HG02610 (cell line): Measurements from ENCODE around the gene LTN1.

Experiments
- ATAC-seq: cut with Tn5 transposase; IDR thresholded peaks from one replicate; pipeline ENCODE4 v1.9.1; 2021; ENCODE audit warnings: mild to moderate bottlenecking, moderate library complexity; ENCODE audit not compliant: unreplicated experiment

The LTN1 gene

DNA sequence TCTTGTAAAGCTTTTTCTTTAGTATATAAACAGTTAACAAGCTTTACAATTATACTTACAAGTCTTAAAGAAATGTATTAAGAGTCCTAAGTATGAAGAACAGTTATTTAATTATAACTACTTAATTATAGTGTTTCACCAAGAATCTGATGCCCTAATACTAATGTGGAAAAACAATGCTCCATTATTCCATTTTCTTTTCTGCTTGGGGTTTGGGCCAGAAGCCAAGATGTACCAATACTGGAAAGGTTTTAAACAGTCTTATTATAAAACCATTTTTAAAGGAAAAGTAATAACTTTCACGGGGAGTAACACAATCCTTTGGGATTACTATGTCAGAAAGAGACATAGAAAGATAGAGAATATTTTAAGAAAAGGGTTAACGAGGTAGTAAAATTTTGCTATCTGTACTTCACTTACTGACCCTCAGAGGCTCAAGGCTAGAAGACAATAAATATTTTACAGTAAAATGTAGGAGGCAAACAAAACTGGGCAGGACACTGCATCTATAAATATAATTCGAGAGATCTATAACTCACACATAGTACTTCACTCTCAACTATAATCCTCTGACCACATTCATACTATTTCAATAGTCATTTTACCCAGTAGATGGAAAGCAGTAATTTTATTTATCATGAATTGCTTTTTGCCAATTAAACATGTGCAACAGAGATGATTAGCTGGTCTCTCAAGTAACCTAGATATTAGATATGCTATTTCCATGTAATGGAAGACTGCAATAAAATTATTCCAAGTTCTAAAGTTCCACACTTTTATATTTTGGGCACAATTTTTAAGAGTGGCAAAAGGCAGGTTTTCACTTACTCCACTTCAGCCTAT is 63.9 kb downstream of the LTN1 start:
- no peak for ATAC-seq

DNA sequence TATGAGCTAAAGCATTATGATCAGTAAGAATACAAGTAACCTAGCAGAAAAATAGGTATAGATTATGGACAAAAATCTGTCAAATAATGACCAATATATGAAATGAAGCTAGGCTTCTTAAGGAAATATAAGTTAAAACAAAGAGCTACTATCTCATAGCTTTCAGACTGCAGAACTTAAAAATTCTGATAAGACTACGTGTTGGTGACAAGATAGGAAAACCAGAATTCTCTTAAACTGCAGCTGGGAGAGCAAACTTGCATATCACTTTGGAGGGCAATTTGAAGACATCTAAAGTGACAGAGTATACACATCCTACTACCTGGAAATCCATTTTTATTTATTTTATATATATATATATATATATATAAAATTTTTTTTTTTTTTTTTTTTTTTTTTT is 65.5 kb downstream of the LTN1 start:
- no peak for ATAC-seq

DNA sequence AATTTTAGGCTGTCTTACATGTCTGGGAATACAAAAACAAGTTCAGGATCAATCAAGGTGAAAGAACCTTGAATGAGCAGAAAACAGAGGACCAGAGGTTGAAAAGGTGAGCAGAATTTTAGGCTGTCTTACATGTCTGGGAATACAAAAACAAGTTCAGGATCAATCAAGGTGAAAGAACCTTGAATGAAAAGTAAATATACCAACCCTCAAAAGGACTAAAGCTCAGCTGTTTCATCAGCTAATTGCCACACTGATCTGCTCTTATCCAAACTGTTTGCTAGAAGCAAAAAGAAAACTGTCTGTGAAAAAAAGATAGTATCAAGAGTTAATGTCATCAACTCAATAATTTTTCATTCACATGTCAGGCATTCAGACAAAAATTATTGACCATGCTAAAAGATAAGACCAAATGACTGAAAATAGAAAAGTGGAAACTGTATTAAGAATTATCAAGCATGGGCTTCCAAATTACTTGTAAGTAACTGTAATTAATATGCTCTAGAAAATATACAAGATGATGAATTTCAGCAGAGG is 69.2 kb downstream of the LTN1 start:
- ATAC-seq: no peak

DNA sequence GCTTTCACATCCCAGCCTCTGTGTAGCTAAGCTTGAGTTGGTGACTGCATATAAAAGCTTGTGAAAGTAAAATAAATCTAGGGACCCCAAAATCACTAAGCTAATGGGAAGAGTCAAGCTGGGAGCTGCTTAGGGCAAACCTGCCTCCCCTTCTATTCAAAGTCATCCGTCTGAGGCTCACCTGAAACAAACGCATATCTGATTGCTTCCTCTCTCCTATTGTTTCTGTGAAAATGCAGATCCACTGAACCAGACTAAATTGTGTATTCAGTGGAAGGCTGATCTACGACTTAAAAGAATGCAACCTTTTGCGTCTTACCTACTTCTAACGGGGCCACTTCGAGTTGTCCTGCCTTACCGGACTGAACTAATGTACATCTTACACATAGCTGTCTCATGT is 70.3 kb downstream of the LTN1 start:
- ATAC-seq: no peak

DNA sequence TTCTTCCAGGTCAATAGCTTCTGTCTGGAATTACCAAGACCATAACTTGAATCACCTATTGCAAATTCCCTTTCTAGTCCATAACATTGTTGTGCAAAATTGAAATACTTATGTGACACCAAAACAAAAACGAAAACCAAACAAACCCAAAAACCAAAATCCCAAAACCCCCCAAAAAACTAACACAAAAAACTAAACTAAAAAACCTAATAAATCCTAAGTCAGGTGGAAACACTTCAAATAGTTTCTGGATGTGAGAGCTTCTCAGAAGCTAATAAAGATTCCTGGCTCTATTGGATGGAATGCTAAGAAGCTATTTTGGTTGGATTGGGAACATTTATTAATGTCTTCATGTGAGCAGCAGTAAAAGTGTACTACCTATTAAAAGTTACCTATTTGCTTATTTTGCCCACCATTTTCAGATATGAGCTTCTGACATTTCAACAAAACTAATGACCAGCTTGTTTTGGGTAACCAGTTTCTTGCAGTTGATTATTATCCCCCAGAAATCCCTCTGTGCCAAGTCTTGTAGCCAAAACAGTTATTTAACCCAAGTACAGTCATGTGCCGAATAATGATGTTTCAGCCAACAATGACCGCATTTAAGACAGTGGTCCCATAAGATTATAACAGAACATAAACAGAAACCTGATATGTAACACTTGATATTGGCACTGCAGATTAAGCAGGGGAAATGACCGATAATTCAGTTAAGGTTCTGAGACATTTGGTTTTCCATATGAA is 76.4 kb downstream of the LTN1 start:
- ATAC-seq: no peak

DNA sequence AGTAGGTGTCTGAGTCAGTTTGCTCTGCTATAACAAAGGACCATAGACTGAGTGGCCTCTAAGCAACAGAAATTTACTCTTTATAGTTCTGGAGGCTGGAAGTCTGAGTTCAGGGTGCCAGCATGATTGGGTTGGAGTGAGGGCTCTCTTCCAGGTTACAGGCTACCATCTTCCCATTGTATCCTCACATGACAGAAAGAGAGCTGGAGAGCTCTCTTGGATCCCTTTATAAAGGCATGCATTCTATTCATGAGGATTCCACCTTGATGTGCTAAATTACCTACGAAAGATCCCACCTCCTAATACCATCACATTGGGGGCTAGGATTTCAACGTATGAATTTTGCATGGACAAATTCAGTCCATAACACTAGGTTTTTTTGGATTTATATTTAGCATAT is 79.6 kb downstream of the LTN1 start:
- ATAC-seq: no peak

DNA sequence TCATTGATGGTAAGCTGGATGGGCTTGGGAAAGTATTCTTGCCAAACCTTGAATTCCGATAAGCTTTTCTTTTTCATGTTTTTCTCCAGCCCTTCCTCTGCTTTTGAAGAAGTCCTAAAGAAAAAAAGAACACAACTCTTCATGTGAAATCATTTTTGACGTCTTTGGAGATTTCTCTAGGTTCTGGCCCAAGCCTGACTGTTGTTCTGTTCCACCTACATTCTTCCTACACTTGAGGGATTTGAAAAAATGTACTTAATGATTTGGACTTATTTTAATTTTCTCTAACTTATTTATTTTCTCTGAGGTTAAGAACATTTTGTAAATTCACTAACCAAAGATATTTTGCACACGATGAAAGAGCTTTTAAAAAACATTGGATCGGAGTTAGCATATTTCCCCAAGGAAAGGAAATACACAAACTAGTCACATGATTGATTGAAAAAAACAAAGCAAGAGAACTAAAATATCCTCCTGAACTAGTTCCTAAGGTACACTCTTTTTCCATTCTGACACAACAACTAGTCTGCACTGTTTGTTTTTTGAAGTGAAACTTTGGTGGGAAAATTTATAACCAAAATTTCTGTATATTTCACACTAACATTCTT is 82.3 kb downstream of the LTN1 start:
- no peak for ATAC-seq

DNA sequence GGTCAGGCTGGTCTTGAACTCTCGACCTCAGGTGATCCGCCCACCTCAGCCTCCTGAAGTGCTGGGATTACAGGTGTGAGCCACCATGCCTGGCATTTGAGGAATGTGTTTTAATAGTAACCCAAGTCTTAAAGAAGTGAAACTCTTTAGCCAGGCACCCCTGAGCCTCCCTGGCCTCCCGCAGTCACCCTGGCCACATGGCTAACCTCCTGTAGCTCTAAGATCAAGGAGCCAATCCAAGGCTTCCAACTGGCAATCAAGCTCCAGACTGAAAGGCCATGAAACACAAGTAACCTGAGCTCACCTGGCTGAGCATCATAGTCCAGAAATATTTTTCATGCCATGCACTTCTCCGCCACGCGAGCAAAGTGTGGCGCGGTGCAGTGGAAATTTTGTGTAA is 84.3 kb downstream of the LTN1 start:
- no peak for ATAC-seq

DNA sequence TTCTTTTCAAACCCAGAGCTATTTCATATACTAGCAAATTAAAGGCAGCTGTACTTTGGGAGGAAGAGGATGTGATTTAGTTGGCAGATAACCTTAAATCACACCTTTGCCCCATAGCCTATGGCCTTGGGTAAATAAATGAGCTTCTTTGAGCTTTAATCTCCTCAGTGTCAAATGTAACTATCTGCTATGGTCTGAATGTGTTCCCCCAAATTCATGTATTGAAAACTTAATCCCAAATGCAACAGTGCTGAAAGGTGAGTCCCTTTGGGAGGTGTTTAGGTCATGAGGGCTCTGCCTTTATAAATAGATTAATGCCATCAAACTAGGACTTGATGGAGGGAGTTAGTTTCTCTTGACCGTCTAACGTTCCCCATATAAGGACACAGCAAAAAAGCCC is 85.8 kb downstream of the LTN1 start:
- ATAC-seq: no peak

DNA sequence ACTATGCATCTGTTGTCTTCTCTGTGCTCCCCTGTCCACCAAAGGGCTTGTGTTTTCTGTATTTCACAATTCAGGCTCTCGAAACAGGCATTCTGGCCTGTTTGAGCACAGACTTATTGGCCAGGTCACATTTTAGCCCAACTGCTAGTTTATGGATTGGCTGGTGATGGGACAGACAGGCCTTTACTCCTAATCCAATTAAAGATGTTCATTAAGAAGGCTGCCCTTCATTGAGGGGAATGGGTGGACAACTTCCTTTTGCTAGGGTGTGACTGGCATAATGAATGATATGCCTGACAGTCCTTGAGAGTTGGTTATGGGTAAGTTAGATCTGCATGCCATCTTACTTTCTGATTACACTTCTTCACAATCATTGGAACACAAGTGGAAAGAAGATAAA is 86.4 kb downstream of the LTN1 start:
- no peak for ATAC-seq

DNA sequence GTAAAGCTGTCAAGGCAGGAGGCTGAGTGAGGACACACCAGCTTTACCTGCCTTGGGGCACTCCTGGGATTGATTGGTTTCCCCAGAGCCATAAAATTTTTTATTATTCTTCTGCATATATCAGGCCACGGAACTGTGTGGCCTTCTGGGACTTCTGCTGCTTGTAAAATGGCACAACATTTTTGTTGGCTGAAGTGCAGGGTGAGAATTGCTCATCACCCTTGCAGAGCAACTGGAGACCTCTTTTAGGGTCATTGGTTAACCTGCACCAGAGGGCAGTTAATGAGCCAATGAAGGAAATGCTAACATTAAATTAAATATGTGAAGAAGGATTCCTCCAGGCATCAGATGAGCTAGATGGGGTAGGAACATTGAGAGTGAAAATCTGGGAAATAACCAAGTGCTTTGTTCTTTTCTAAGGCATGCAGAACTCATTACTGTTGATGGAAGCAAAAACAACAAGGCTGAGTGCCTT is 87.7 kb downstream of the LTN1 start:
- ATAC-seq: no peak

DNA sequence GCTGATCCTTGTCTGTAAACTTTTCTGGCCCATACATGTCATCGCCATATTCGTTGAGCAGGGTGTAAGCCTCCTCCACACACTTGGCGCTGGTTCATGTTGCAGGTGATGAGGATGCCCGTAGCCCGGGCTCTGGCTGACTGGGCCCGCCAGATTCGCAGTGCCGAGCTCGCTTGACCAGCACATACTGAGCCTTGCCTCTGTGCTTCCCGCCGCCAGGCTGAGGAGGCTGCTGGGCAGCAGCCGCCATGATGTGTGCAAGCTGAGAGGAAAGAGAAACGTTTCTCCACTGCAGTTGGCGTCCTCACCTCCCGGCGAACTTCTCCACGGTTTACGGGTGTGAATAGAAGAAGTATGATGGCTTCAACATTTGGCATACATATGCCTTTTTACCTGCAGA is 89.2 kb downstream of the LTN1 start:
- no peak for ATAC-seq

DNA sequence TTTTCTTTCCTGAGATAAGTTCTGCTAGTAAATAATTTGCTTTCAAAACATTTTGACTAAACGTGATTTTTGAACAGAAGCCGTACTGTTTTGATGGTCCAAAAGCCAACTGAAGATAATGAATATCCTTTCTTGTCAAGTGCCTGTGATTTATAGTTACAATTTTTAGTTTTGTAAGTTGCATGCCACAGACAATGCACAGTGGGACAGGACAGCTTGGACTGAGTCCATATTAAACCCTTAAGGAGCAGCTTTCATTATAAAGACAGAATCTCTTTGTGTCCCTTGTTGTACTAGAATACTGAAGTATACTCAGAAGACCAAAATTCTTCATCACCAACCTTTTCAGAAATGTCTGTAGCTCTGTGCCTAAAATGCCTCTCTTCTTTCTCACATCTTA is 92.2 kb downstream of the LTN1 start:
- ATAC-seq: no peak

DNA sequence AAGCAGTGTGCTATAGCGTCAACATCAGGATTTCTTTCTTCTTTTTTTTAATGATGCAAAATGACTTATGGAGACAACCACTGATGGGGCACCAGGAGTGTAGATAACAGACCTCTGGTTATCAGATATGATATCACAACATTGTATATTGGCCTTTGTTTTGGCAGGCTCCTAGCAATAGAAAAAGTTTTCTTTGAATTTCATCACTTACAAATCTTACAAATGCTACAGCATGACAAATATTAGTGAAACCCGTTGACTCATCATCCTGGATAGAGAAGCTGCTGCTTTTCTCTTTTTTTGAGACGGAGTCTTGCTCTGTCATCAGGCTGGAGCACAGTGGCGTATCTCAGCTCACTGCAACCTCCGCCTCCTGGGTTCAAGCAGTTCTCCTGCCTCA is 92.9 kb downstream of the LTN1 start:
- ATAC-seq: no peak

DNA sequence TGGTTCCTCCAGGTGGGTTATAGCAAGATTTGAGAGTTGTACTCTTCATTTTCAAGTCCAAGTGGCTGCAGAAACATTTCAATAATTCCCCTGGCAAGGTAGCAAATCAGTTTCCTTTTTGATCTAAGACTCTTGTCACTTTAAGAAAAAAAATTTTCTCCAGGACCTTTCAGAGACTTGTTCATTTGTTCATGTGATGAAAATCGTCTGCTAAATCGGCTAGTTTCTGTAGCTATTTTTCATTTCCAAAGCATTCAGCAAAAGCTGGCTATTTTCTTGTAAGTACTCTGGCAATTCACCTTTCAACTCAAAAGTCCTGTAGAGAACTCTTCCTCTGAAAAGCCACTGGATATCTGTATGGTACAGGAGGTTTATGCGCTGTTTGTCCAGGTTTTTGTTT is 93.5 kb downstream of the LTN1 start:
- no peak for ATAC-seq

DNA sequence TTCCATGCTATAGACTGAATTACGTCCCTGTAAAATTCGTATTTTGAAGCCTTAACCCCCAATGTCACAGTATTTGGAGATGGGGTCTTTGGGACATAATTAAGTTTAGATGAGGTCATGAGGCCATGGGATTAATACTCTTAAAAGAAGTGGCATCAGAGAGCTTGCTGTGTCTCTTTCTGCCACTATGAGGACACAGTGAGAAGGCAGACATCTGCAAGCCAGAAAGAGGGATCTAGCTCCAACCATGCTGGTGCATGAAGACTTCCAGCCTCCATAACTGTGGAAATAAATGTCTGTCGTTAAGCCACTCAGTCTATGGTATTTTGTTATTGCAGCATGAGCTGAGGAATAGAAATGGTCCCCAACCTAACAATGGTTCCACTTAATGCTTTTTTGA is 99.0 kb downstream of the LTN1 start:
- no peak for ATAC-seq

DNA sequence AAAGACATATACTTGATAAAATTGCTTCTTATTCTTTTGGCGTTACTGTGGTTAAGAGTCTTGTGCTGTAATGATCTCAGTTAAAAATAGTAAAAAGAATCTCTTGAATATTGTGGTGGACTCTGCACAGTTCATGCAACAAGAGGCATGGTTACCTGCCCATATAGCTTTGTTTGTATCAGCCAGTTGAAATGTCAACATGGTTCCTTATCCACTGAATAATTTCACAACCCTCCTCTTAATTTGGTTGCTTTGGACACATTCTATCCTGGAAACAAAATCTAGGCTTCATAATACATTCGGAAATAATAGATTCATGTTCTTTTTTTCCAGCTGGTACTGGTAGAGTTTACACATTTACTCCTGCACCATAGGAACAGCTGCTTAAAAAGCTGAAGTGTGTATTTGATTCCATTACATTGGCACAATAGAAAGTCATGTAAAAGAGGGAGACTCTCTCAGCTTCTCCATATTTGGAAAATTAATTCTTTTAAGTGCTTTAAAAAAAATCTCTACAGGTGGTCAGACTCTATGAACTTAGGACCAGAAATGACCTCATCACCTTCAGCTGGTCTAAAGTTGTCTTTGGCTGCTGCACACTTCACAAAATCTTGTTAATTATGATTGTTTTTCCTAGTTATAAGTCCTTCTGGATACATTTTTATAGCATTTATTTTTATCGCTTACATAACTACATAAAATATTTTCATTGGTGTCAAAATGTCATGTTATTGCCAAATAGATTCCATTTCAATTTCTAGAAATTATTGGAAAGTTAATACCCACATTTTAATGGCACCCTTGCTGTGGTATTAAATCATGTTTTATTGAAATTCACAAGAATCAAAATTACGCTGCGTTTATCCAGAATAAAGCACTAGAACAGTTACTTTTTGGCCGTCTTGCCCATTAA is 100.2 kb downstream of the LTN1 start:
- ATAC-seq: no peak

DNA sequence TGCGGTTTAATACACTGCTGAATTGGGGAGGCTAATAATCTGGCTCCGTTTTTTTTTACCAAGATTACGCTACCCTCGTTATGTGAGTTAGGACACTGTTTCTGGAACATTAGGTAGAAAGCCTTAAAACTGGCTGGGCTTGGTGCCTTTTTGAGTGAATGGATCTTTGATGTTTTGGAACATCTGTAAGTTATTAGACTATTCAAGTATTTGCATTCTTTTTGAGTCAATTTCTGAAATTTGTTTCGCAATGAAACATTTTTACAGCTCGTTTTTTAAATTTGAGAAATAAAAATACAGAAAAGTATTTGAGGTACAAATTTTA is 106.9 kb downstream of the LTN1 start:
- ATAC-seq: no peak

DNA sequence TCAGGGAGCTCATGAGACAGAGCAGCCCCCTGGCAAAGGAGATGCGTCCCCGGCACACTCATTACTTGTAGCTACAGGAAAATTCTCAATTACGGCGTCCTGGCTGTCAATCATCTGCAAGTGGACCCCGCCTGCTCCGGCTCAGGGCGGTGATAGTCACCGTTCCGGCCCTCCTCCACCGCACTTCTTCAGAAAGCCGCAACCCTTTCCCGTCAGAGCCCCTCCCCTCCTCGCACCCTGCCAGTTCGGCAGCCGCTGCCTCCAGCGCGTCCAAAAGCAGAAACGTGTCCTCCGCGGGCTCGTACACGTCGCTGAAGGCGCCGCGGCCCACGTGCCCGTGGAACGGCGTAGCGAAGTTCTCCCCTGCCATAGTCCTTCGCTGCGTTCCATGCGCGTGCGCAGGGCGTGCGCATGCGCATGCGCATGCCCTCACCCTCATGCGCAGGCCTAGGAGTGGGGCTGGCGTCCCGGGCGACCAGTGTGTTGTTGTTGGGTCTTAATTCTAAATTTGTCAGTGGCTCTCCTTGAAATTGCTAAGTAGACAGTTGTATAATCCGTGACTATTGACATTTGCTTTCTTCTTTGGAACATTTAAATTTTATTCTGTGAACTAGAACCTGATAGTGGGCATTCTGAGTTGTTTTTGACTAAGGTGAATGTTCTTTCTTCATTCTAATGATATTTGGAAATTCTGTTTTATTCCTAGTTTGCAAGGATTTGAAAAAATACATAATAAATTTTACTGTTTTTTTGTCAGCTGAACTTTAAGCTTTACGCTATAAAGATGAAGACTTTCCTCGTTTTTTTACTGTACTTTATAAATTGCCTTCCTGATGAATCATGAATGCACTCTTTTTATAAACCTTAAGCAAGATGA is 107.5 kb downstream of the LTN1 start:
- ATAC-seq: peak; percentile 98

DNA sequence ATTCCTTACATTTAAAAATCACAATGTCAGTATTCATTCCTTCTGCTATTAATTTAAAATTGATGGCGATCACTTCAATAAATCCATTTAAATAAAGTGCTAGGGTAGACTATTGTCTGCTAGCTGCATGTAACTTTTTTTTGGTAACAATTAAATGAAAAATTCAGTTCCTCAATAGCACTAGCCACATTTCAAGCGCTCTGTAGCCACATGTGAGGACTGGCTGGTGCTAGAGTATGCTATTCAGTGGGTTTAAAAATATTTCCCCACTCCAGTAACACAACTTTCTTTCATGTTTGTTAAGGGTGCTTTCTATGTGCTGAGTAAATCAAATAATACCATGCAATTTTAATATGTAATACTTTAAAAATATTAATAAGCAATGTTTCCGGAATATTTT is 108.2 kb downstream of the LTN1 start:
- no peak for ATAC-seq
